Astrocyte of the cerebellum (primary cell): ENCODE results near the gene TP53BP1.

Experiments used
- DNase-seq: peaks from one replicate; pipeline ENCODE4 v3.0.0-alpha.2; 2011; ENCODE audit warnings: low read depth
- H3K4me3 ChIP-seq: 2 replicates; pipeline ENCODE4 v1.5.1; 2011; ENCODE audit warnings: mild to moderate bottlenecking, low read depth, low read length, moderate library complexity
- CTCF ChIP-seq: IDR thresholded peaks from 2 replicates; pipeline ENCODE4 v1.5.1; 2012; ENCODE audit warnings: low read length, low read depth, moderate library complexity, mild to moderate bottlenecking; ENCODE audit errors: missing control alignments
- in situ Hi-C: cut with HindIII; loops from 2 replicates; pipeline ENCODE4 v1.10.0; 2017; ENCODE audit warnings: low sequenced_read_pairs

TP53BP1 gene

GRCh38 chr15:43513550-43513949 lies 20.6 kb upstream of the TP53BP1 start:
- in situ Hi-C loops = loop anchor here (5.0 kb wide), 1 partner anchor 36 kb away; no protein-coding TSS in a partner anchor
- DNase-seq = no peak
- no peak overlapping the region for H3K4me3 ChIP-seq
- no peak for TF ChIP-seq CTCF

- in situ Hi-C loops = loop anchor here (5.0 kb wide), 1 partner anchor 34 kb away; no protein-coding TSS in a partner anchor
- TF ChIP-seq CTCF = peak; percentile 12
- DNase-seq = no peak
- H3K4me3 ChIP-seq = peak overlapping the region; percentile 50
Observed at GRCh38 chr15:43511012-43511885, 18.3 kb upstream of the TP53BP1 start.

- in situ Hi-C loops = loop anchor here (5.0 kb wide), 1 partner anchor 33 kb away; no protein-coding TSS in a partner anchor
- H3K4me3 ChIP-seq = peak overlapping the region; percentile 50
Observed at GRCh38 chr15:43510200-43511011, 17.4 kb upstream of the TP53BP1 start.

GRCh38 chr15:43509660-43510199 lies 16.8 kb upstream of the TP53BP1 start:
- in situ Hi-C loops = loop anchor here (5.0 kb wide), 1 partner anchor 32 kb away; no protein-coding TSS in a partner anchor
- H3K4me3 ChIP-seq = peak overlapping the region; percentile 50
- DNase-seq = no peak
- no peak for TF ChIP-seq CTCF

More at GRCh38 chr15:43510200-43511011, 17.4 kb upstream of the TP53BP1 start:
- peak; percentile 94 for DNase-seq
- TF ChIP-seq CTCF = peak; percentile 43

GRCh38 chr15:43508991-43509659 lies 16.2 kb upstream of the TP53BP1 start:
- no peak for DNase-seq
- in situ Hi-C loops = no loop called here
- H3K4me3 ChIP-seq = no peak overlapping the region
- TF ChIP-seq CTCF = no peak

GRCh38 chr15:43508421-43508820 lies 15.5 kb upstream of the TP53BP1 start:
- DNase-seq = no peak
- no peak overlapping the region for H3K4me3 ChIP-seq
- in situ Hi-C loops = no loop called here
- TF ChIP-seq CTCF = no peak
